Muscle layer of colon (tissue), 2 donors: Measurements from ENCODE around the gene KCNJ10.

Experiments used
- H3K27ac ChIP-seq: one replicate; pipeline ENCODE4 v1.7.0; 2013; ENCODE audit warnings: low read depth, mild to moderate bottlenecking, low read length, moderate library complexity
- H3K27me3 ChIP-seq, 2 donors: one replicate each; pipeline ENCODE4 v1.7.0; 2013; ENCODE audit warnings: low read length in 2 of 2, mild to moderate bottlenecking in 2 of 2; ENCODE audit not compliant: insufficient read depth in 2 of 2, control insufficient read depth in 1 of 2
- H3K36me3 ChIP-seq: one replicate; pipeline ENCODE4 v1.7.0; 2013; ENCODE audit warnings: mild to moderate bottlenecking, low read length; ENCODE audit not compliant: insufficient read depth
- H3K4me1 ChIP-seq: one replicate; pipeline ENCODE4 v1.7.0; 2013; ENCODE audit warnings: mild to moderate bottlenecking, low read length; ENCODE audit not compliant: insufficient read depth
- H3K4me3 ChIP-seq, 2 donors: one replicate each; pipeline ENCODE4 v1.7.0; 2013; ENCODE audit warnings: low read length in 2 of 2, low read depth in 1 of 2, mild to moderate bottlenecking in 1 of 2, moderate library complexity in 1 of 2
- H3K9ac ChIP-seq: one replicate; pipeline ENCODE4 v1.7.0; 2013; ENCODE audit warnings: low read length
- H3K9me3 ChIP-seq: one replicate; pipeline ENCODE4 v1.7.0; 2013; ENCODE audit warnings: mild to moderate bottlenecking, low read length
- donor health status: abdominal sarcoma.
- donor health status: Adenocarcinoma of cecum.

KCNJ10 gene

DNA sequence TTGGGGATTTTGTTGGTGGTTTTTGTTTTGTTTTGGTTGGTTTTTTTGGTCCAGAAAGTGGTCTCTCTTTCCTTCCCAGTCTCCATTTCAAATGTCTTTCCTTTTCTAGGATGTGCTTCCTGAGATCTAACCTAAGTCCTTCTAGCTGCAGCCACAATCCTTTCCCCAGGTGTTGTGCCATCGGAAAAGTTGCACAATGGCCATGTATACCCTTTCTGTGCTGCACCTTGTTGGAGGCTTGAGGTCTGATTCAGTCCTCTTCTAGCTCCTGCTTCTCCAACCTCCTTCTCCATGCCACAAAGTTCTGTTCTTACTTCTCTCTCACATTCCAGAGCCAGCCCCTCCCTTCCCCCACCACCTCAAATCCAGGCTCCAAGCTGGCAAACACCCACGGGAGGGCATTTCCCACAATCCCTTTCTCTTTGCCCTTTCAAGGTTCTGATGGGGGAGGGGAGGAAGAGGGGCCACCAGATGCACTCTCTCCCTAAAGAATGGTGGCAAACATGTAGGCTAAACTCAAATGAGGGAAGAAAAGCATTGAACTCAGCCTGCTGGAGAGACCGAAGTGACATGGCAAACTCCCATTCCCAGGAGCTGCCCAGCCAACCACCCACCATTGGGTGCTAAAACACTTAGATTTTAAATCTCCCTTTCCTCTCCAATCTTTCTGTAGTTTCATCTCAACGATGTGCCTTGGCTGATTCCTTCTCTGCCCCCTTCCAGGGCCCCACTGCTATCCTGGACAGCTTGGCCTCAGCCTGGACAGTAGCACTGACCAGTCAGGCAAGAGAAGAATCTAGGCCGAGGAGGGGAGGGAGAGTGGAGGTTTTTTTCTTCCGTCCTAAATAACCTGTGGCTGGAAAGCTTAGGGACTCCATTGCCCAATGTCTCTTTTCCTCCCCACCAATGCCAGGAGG lies 2.9 kb downstream of the KCNJ10 start:
- H3K27ac ChIP-seq, result no peak overlapping the region
- H3K27me3 ChIP-seq, result peaks cover 5 to 16% of the 10 kb centered on the region in 2 donors
- H3K9me3 ChIP-seq, result no peaks in the 10 kb centered on the region
- H3K9ac ChIP-seq, result no peak overlapping the region
- no peaks in the 10 kb centered on the region for H3K36me3 ChIP-seq
- no peak overlapping the region for H3K4me3 ChIP-seq
- peaks cover 6% of the 10 kb centered on the region for H3K4me1 ChIP-seq

GRCh38 chr1:160064746-160065145 lies 5.2 kb downstream of the KCNJ10 start:
- Histone ChIP-seq H3K9ac (no peak overlapping the region), H3K4me3 (no peak overlapping the region), H3K36me3 (no peaks in the 10 kb centered on the region), H3K9me3 (no peaks in the 10 kb centered on the region), H3K27ac (no peak overlapping the region), H3K4me1 (no peaks in the 10 kb centered on the region), H3K27me3 (peaks cover 0 to 7% of the 10 kb centered on the region in 2 donors)

- H3K27ac ChIP-seq, result no peak overlapping the region
- H3K36me3 ChIP-seq, result no peaks in the 10 kb centered on the region
- H3K9me3 ChIP-seq, result no peaks in the 10 kb centered on the region
- H3K9ac ChIP-seq, result no peak overlapping the region
- peaks cover 0 to 5% of the 10 kb centered on the region in 2 donors for H3K27me3 ChIP-seq
- H3K4me1 ChIP-seq, result no peaks in the 10 kb centered on the region
- no peak overlapping the region for H3K4me3 ChIP-seq
Observed at GRCh38 chr1:160064164-160064563, 5.8 kb downstream of the KCNJ10 start.

DNA sequence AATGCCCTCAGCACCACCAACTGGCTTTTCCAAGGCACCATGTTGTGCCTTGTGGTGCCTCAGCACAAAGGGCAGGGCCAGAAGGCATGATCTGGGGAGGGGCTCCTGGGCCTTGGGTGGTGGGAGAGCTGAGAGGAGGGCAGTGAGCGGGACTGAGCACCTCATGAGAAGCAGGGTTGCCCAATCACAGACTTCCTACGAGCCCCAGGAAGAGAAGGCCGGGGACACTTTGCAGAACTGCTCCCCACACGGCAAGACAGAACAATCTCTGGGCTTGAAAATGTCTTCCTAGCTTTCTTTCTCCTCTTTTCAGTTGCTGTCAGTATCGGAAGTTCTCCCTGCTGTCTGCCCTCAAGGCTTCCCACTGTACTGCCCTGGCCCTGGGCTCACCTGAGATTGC lies 6.8 kb downstream of the KCNJ10 start:
- no peaks in the 10 kb centered on the region for H3K9me3 ChIP-seq
- no peaks in the 10 kb centered on the region for H3K36me3 ChIP-seq
- H3K4me3 ChIP-seq, result no peak overlapping the region
- H3K4me1 ChIP-seq, result no peaks in the 10 kb centered on the region
- H3K9ac ChIP-seq, result no peak overlapping the region
- no peak overlapping the region for H3K27ac ChIP-seq
- H3K27me3 ChIP-seq, result peaks cover 0 to 5% of the 10 kb centered on the region in 2 donors

GRCh38 chr1:160062230-160062532 lies 7.8 kb downstream of the KCNJ10 start:
- H3K9me3 ChIP-seq, result no peaks in the 10 kb centered on the region
- H3K4me1 ChIP-seq, result no peaks in the 10 kb centered on the region
- no peaks in the 10 kb centered on the region for H3K36me3 ChIP-seq
- H3K4me3 ChIP-seq, result no peak overlapping the region
- H3K27ac ChIP-seq, result no peak overlapping the region
- H3K27me3 ChIP-seq, result peaks cover 0 to 5% of the 10 kb centered on the region in 2 donors
- no peak overlapping the region for H3K9ac ChIP-seq

DNA sequence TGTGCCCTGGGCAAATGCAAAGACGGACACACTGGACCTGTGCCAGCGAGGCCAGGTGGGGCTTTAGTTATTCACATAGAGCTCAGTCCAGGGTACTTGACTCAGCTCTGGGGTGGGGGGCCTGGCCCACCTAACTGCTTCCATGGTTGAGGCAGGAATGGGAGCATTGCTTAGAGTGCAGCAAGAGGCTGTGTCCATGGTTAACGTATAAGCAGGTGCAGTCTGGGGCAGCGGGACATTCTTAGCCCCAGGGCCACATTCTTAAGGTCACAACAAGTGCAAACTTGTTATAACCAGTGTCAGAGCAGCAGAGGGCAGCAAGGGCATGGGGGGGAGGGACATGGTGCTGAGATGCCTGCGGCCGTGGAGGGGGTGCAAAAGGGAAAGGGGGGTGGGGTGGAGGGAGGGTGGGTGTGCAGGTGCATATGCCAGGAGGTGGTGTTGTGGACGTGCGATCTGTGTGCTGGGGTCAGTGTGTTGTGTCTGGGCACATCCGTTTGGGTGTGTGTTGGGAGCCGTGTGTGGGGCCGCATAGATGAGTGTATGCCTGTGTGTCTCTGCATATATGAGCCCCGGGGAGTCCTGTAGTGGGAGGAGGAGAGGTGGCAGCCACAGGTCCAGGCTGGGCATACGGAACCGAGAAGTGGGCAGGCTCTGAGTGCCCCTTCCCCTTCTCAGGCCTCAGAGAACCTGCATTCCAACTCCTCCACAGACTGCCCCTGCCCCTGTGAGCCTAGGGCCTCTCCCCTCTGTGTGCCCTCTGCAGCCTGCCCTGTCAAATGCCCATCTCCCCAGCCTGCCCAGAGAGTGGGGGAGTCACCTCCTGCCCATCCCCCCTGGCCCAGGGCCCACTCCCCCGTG lies 8.4 kb downstream of the KCNJ10 start:
- no peak overlapping the region for H3K9ac ChIP-seq
- no peaks in the 10 kb centered on the region for H3K9me3 ChIP-seq
- no peak overlapping the region for H3K27ac ChIP-seq

DNA sequence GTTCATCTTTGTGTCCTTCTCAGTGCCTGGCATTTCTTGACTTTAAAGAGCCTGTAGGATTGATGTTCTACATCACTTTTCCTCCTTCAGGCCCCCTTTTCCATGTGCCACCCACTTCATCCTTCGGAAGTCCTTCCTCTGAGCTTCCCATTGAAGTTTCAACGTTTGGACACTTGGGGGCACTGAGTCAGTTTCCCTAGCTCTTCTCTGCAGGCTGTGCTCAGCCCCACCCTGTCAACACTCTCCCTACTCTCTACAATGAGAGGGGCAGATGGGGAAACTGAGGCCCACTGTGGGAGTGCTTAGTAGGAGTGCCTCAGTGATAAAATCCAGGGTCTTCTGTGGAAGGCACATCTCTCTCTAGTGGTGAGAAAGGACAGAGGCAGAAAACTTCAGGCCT lies 11.9 kb downstream of the KCNJ10 start:
- no peaks in the 10 kb centered on the region for H3K9me3 ChIP-seq
- H3K9ac ChIP-seq, result no peak overlapping the region
- peaks cover 0 to 13% of the 10 kb centered on the region in 2 donors for H3K27me3 ChIP-seq
- H3K4me1 ChIP-seq, result no peaks in the 10 kb centered on the region
- no peak overlapping the region for H3K4me3 ChIP-seq
- no peak overlapping the region for H3K27ac ChIP-seq
- no peaks in the 10 kb centered on the region for H3K36me3 ChIP-seq

More for the DNA sequence above, 8.4 kb downstream of the KCNJ10 start:
- Histone ChIP-seq H3K4me1 (no peaks in the 10 kb centered on the region), H3K4me3 (no peak overlapping the region), H3K36me3 (no peaks in the 10 kb centered on the region), H3K27me3 (peaks cover 0 to 5% of the 10 kb centered on the region in 2 donors)

- Histone ChIP-seq H3K9ac (no peak overlapping the region), H3K27me3 (peaks cover 0 to 8% of the 10 kb centered on the region in 2 donors), H3K4me3 (no peak overlapping the region), H3K4me1 (no peaks in the 10 kb centered on the region), H3K27ac (no peak overlapping the region), H3K36me3 (no peaks in the 10 kb centered on the region), H3K9me3 (no peaks in the 10 kb centered on the region)
Observed at GRCh38 chr1:160056648-160057169, 13.3 kb downstream of the KCNJ10 start.

DNA sequence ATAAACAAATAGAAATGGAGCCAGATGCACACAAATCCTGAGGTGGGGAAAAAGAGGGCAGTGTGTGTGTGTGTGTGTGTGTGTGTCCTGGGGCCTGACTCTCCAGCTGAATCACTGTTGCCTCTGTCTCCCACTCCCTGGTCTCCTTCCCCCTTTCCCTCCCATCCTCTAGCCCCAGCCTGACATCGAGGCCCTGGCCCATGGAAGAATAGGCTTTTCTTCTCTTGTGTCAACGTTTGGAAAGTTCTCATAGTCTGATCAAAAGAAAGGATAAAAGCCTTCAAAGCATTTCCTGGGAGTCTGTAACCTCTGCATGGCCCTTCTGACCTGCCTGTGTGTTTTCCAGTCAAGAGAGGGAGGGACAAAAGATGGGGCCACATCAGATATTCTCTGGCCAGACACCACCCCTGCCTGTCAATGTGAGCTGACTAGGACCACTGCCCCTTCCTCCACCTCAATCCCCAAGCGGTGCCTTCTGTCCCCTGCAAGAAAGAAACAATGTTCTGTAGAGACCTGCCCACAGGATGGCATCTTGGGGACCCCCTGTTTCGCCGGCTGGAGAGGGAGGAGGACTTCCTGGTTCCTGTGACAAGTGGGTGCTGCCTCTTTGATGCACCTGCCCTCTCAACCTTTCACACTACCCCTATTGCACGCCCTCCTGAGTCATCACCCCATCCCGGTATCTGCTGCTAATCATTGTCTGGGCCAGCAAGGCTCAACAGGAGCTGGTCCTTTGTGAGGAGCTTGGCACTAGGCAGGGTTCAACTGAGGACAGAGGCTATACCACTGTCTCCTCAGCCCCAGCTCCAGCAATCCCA lies 16.2 kb downstream of the KCNJ10 start:
- no peak overlapping the region for H3K9ac ChIP-seq
- H3K9me3 ChIP-seq, result no peaks in the 10 kb centered on the region
- no peak overlapping the region for H3K27ac ChIP-seq
- no peaks in the 10 kb centered on the region for H3K36me3 ChIP-seq
- H3K4me1 ChIP-seq, result no peaks in the 10 kb centered on the region
- peaks cover 0 to 8% of the 10 kb centered on the region in 2 donors for H3K27me3 ChIP-seq
- H3K4me3 ChIP-seq, result no peak overlapping the region

DNA sequence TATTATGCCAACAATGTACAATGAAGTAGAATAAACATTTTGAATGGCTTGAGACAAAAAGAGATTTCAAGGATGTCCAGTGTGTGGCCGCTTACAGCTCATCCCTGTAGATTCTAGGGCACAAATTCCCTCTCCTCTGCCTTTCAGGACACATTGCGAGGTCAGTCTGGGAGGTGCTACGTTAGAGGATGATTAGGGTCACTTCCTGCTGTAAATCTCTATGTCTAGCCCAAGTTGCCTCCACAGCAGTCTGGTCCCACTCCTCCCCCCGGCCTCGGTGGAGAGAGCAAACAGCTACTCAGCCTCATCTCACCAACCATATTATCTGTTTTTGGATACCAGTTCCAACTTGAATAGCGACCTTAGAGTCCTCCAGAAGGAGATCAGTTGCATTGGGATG lies 17.0 kb downstream of the KCNJ10 start:
- Histone ChIP-seq H3K4me3 (no peak overlapping the region), H3K4me1 (no peaks in the 10 kb centered on the region), H3K9ac (no peak overlapping the region), H3K9me3 (no peaks in the 10 kb centered on the region), H3K27ac (no peak overlapping the region), H3K36me3 (no peaks in the 10 kb centered on the region), H3K27me3 (peaks cover 0 to 8% of the 10 kb centered on the region in 2 donors)

DNA sequence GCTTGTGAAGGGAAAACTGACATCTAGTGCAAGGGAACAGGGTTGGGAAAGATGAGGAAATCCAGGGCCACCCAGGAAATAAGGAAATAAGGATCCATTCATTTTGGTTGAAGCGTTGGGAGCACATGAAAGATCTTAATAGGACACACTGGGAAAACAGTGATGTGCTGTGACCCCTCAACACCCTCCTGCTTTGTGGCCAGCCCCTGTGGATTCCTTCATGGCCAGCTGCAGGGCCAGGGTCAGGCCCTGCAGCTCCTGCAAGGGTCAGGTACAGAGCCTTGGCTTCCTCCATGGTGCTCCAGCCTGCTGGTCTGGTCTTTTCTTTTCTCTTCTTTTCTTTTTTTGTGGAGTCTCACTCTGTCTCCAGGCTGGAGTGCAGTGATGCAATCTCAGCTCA lies 19.3 kb downstream of the KCNJ10 start:
- Histone ChIP-seq H3K4me3 (no peak overlapping the region), H3K27me3 (peaks cover 0 to 2% of the 10 kb centered on the region in 2 donors), H3K9ac (no peak overlapping the region), H3K36me3 (no peaks in the 10 kb centered on the region), H3K4me1 (peaks cover 16% of the 10 kb centered on the region), H3K9me3 (no peaks in the 10 kb centered on the region), H3K27ac (no peak overlapping the region)
